ENCODE results near the gene SLC41A2. TPM values are rescaled to one million over a fixed set of nuclear protein-coding genes. Genes with fewer than 3 reads are reported as not detected.

The SLC41A2 gene
- total RNA-seq, 3 donors from 2014 or later: 63.2 to 106 (median 69.8) TPM

DNA sequence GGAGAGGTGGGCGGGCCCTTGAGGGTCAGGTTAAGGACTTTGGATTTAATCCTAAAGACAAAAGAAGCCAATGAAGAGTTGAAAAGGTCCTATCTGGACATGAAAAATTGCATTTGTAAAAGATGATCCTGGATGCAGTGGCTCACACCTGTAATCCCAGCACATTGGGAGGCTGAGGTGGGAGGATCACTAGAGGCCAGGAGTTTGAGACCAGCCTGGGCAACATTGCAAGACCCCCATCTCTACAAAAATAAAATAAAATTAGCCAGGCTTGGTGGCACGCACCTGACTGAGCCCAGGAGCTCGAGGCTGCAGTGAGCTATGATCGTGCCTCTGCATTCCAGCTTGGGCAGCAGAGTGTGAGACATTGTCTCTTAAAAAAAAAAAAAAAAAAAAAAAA is 2.4 kb upstream of the SLC41A2 start:
- Histone ChIP-seq H3K9me3 (no peaks in the 10 kb centered on the region), H3K36me3 (ENCODE audit: low read depth) (no peaks in the 10 kb centered on the region), H3K4me3 (no peak overlapping the region), H3K4me1 (ENCODE audit: low read depth) (peaks cover 21% of the 10 kb centered on the region)
- TF ChIP-seq, protein P1, sequence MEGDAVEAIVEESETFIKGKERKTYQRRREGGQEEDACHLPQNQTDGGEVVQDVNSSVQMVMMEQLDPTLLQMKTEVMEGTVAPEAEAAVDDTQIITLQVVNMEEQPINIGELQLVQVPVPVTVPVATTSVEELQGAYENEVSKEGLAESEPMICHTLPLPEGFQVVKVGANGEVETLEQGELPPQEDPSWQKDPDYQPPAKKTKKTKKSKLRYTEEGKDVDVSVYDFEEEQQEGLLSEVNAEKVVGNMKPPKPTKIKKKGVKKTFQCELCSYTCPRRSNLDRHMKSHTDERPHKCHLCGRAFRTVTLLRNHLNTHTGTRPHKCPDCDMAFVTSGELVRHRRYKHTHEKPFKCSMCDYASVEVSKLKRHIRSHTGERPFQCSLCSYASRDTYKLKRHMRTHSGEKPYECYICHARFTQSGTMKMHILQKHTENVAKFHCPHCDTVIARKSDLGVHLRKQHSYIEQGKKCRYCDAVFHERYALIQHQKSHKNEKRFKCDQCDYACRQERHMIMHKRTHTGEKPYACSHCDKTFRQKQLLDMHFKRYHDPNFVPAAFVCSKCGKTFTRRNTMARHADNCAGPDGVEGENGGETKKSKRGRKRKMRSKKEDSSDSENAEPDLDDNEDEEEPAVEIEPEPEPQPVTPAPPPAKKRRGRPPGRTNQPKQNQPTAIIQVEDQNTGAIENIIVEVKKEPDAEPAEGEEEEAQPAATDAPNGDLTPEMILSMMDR (IDR thresholded peaks at IDR 0.05): no peak
- no peak for DNase-seq
- no peak for ATAC-seq
- intact Hi-C loops (cut with DNase I, micrococcal nuclease): no loop called here

DNA sequence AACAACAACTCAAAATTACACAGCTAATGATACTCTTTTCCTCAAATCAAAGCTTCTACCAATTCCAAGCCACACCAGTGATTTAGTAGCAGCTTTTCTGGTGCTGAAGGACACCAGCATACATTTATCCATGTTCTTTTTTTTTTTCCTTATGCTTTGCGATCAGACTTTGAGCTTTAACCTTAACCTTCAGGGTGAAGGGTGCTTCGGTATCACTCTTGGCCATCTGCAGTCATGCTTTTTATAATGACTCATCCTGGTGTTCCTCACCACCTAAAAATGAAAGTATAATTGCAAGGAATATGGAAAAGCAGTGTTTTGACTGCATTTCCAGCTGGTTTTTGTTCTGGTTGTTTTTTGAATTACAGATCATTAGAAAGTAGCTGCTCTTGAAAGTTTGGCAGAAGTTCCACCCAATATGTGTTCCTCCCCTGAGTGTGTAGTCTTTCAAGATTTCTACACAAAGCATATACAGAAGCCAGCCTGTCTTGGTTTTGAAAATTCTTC is 1.3 kb upstream of the SLC41A2 start:
- peaks cover 21% of the 10 kb centered on the region for H3K4me1 ChIP-seq (ENCODE audit: low read depth)
- H3K4me3 ChIP-seq: no peak overlapping the region
- DNase-seq: no peak
- H3K9me3 ChIP-seq: no peaks in the 10 kb centered on the region
- intact Hi-C loops (cut with DNase I, micrococcal nuclease): no loop called here
- H3K36me3 ChIP-seq (ENCODE audit: low read depth): no peaks in the 10 kb centered on the region
- ATAC-seq: peak; percentile 27
- TF ChIP-seq, protein P1 (IDR thresholded peaks at IDR 0.05): no peak

DNA sequence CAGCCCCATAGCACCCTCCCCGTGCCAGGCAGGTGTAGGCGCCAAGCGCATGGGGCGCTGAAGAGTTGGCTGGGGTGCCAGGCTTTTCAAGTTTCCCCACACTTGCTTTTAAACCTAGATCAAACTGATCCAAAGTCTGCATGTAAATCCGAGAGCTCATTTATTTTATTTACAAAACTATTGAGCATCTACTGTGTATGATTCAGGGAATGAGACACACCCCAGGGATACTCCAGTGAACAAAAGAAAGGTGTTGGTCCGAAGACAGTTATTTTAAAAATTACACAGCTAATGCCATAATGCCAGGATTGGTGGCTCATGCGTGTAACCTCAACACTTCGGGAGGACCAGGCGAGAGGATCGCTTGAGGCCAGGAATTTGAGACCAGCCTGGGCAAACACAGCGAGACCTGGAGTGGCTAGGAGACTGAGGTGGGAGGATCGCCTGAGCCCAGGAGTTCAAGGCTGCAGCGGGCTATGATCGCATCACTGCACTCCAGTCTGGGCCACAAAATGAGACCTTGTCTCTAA is 780 bp upstream of the SLC41A2 start:
- Histone ChIP-seq H3K9me3 (no peaks in the 10 kb centered on the region), H3K4me1 (ENCODE audit: low read depth) (peaks cover 21% of the 10 kb centered on the region), H3K36me3 (ENCODE audit: low read depth) (no peaks in the 10 kb centered on the region), H3K4me3 (peak overlapping the region; percentile 68)
- TF ChIP-seq, protein P1 (IDR thresholded peaks at IDR 0.05): peak; percentile 15
- intact Hi-C loops (cut with DNase I, micrococcal nuclease): no loop called here
- DNase-seq: peak in 1 of 3 donors; percentile 39
- ATAC-seq: no peak

DNA sequence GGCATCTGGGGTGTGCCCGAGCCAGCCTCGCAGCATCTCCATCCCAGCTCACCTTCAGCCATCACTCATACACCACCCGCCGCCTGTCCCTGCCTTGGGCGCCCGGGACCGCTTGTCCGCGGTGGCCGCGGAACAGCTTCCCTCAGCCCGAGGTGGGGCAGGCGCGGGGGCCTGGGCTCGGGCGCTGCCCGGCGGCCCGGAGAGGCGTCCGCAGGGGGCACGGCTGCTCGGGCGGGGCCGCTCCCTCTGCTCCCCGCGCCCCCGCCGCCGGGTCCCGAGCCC is 430 bp downstream of the SLC41A2 start:
- peak; percentile 36 for ATAC-seq

DNA sequence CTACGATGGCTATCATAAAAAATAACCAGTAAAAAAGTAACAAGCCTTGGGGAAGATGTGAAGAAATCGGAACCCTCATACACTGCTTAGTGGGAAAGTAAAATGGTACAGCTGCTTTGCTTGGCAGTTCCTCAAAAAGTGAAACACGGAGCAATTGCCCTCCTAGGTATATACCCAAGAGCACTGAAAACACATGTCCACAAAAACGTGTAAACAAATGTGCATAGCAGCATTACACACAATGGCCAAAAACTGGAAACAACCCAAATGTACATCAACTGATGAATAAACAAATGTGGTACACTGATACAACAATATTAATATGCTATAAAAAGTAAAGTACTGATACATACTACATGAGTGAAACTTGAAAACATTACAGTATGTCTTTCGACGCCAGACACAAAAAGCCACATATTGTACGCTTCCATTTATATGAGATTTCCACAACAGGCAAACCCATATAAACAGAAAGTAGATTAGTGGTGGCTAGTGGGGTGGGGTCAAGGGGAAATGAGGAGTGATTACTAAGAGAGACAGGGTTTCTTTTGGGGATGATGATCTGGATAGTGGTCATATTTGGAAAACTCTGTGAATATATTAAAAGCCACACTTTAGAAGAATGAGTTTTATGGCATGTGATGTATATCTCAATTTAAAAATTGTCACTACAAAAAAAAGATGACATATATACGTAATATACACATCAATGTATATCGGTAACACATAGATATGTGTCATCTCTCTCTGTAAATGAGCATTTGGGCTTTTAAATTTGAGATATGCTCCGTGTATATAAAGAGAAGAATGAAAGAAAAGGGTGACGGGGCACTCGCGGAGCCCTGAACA is 996 bp downstream of the SLC41A2 start:
- DNase-seq: no peak
- peaks cover 26% of the 10 kb centered on the region for H3K4me1 ChIP-seq (ENCODE audit: low read depth)
- ATAC-seq: no peak
- TF ChIP-seq, protein P1 (IDR thresholded peaks at IDR 0.05): no peak
- H3K4me3 ChIP-seq: peak overlapping the region; percentile 68
- no peaks in the 10 kb centered on the region for H3K9me3 ChIP-seq
- H3K36me3 ChIP-seq (ENCODE audit: low read depth): no peaks in the 10 kb centered on the region
- intact Hi-C loops (cut with DNase I, micrococcal nuclease): no loop called here

More for the DNA sequence above, 430 bp downstream of the SLC41A2 start:
- Histone ChIP-seq H3K4me3 (peak overlapping the region; percentile 68), H3K36me3 (ENCODE audit: low read depth) (no peaks in the 10 kb centered on the region), H3K4me1 (ENCODE audit: low read depth) (peaks cover 24% of the 10 kb centered on the region), H3K9me3 (no peaks in the 10 kb centered on the region)
- intact Hi-C loops (cut with DNase I, micrococcal nuclease): no loop called here
- TF ChIP-seq, protein P1 (IDR thresholded peaks at IDR 0.05): no peak
- DNase-seq: peak in 2 of 3 donors; percentile 49 to 70
